GM12891 (cell line): ENCODE results near the gene LRP11.

Experiments
- POLR2A ChIP-seq: IDR thresholded peaks from 2 replicates; pipeline ENCODE4 v1.6.1; 2011; ENCODE audit warnings: low read depth, low read length, control low read depth
- TAF1 ChIP-seq: IDR thresholded peaks from 2 replicates; pipeline ENCODE4 v1.6.1; 2011; ENCODE audit warnings: low read depth, low read length, control low read depth

GRCh38 chr6:149890629-149891045 is 26.5 kb upstream of the LRP11 start:
- TF ChIP-seq POLR2A (no peak), TAF1 (no peak)
